Measurements from ENCODE around the gene FCRL2. TPM values are rescaled to one million over a fixed set of nuclear protein-coding genes. Genes with fewer than 3 reads are reported as not detected.

FCRL2 gene
- total RNA-seq = not detected

- Histone ChIP-seq H3K27me3 (replicated peaks; ENCODE audit: insufficient read depth) (no peaks in the 10 kb centered on the region), H3K4me3 (no peak within 1 kb of the TSS), H3K27ac (no peak within 1 kb of the TSS), H3K4me1 (ENCODE audit: control insufficient read depth in 1 of 2, low read depth in 2 of 2) (no peaks in the 10 kb centered on the region), H3K9me3 (no peaks in the 10 kb centered on the region), H3K36me3 (no peaks in the 10 kb centered on the region)
- ATAC-seq (ENCODE audit: insufficient number of reproducible peaks, low FRiP score, low read depth) = no peak
- no peak for DNase-seq (ENCODE audit: low spot score)
- no peak for TF ChIP-seq CTCF (IDR thresholded peaks at IDR 0.05)
Observed at GRCh38 chr1:157776971-157777391, at the start of gene FCRL2. Gene FCRL2 (minus strand): TSS chr1:157777132. CDS start chr1:157777073, 59 bp downstream.

- Histone ChIP-seq H3K4me1 (ENCODE audit: control insufficient read depth in 1 of 2, low read depth in 2 of 2) (no peaks in the 10 kb centered on the region), H3K36me3 (no peaks in the 10 kb centered on the region), H3K27ac (no peak overlapping the region), H3K27me3 (replicated peaks; ENCODE audit: insufficient read depth) (no peaks in the 10 kb centered on the region), H3K4me3 (no peak overlapping the region), H3K9me3 (no peaks in the 10 kb centered on the region)
- no peak for ATAC-seq (ENCODE audit: insufficient number of reproducible peaks, low FRiP score, low read depth)
- no peak for DNase-seq (ENCODE audit: low spot score)
- no peak for TF ChIP-seq CTCF (IDR thresholded peaks at IDR 0.05)
Observed at GRCh38 chr1:157820299-157820698, 43.4 kb upstream of the FCRL2 start.

- Histone ChIP-seq H3K9me3 (no peaks in the 10 kb centered on the region), H3K4me3 (no peak within 1 kb of the TSS), H3K27me3 (replicated peaks; ENCODE audit: insufficient read depth) (no peaks in the 10 kb centered on the region), H3K27ac (no peak within 1 kb of the TSS), H3K4me1 (ENCODE audit: control insufficient read depth in 1 of 2, low read depth in 2 of 2) (no peaks in the 10 kb centered on the region), H3K36me3 (no peaks in the 10 kb centered on the region)
- DNase-seq (ENCODE audit: low spot score) (no peak), ATAC-seq (ENCODE audit: insufficient number of reproducible peaks, low FRiP score, low read depth) (no peak)
- TF ChIP-seq CTCF (IDR thresholded peaks at IDR 0.05) = no peak
Observed at GRCh38 chr1:157819896-157820295, 43.0 kb upstream of the FCRL2 start, which contains the start of gene FCRL1. Gene FCRL1 (minus strand): TSS chr1:157820120. CDS start chr1:157820037, 83 bp downstream.

- no peak overlapping the region for H3K27ac ChIP-seq
- TF ChIP-seq CTCF (IDR thresholded peaks at IDR 0.05) = no peak
- H3K4me3 ChIP-seq = no peak overlapping the region
- H3K4me1 ChIP-seq (ENCODE audit: control insufficient read depth in 1 of 2, low read depth in 2 of 2) = no peaks in the 10 kb centered on the region
- H3K9me3 ChIP-seq = no peaks in the 10 kb centered on the region
- no peak for DNase-seq (ENCODE audit: low spot score)
- no peak for ATAC-seq (ENCODE audit: insufficient number of reproducible peaks, low FRiP score, low read depth)
- H3K27me3 ChIP-seq (replicated peaks; ENCODE audit: insufficient read depth) = no peaks in the 10 kb centered on the region
- no peaks in the 10 kb centered on the region for H3K36me3 ChIP-seq
Observed at GRCh38 chr1:157819215-157819614, 42.3 kb upstream of the FCRL2 start.

- DNase-seq (ENCODE audit: low spot score) = no peak
- no peak overlapping the region for H3K4me3 ChIP-seq
- H3K36me3 ChIP-seq = no peaks in the 10 kb centered on the region
- no peaks in the 10 kb centered on the region for H3K4me1 ChIP-seq (ENCODE audit: control insufficient read depth in 1 of 2, low read depth in 2 of 2)
- no peak for TF ChIP-seq CTCF (IDR thresholded peaks at IDR 0.05)
- ATAC-seq (ENCODE audit: insufficient number of reproducible peaks, low FRiP score, low read depth) = no peak
- H3K27ac ChIP-seq = no peak overlapping the region
- H3K27me3 ChIP-seq (replicated peaks; ENCODE audit: insufficient read depth) = no peaks in the 10 kb centered on the region
- H3K9me3 ChIP-seq = peaks cover 9% of the 10 kb centered on the region
Observed at GRCh38 chr1:157813269-157813668, 36.3 kb upstream of the FCRL2 start.

Data from thoracic aorta (tissue), 2 donors.